NCI-H524 treated with DMSO at 0.1 percent for 48 hours (cell line): ENCODE data around the gene CCDC169.

Experiments
- DNase-seq: peaks from one replicate; lab custom pipeline; 2025; lab: John Stamatoyannopoulos, UW

The CCDC169 gene

DNA sequence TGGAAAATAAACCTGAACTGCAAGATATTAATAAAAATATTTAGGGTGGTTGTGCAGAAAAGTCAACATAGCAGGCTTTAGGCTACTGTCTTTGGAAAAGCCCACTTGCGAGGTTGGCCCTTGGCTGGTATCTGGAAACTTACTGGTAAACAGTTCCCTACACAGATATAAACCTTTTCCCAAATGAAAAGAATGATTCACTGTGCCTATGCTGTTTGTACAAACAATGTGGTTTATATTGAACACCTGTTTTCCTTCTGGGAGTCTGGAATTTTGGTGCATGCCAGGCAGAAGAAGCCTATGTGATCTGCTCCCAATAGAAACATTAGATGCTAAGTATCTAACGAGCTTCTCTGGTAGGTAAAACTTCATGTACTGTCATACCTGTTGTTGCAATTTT lies 53.5 kb downstream of the CCDC169 start:
- no peak for DNase-seq

DNA sequence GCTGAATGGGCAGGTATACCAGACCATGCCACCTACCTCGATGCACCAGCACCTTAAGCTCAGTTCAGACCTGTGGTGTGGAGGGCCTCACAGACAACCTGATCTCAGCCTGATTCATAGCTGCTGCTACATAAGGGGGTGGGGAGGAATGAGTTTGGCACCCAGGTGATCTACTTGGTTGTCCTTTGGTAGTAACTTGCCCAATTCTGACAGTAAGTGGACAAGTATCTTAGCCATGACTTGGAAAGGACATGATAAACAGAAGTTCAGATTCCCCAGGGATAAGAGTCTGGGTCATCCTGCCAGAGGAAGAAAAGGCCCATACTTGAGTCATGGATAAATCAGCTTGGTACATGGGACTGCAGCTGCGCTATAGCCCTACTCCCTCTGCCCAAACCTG lies 54.9 kb downstream of the CCDC169 start:
- DNase-seq: no peak

DNA sequence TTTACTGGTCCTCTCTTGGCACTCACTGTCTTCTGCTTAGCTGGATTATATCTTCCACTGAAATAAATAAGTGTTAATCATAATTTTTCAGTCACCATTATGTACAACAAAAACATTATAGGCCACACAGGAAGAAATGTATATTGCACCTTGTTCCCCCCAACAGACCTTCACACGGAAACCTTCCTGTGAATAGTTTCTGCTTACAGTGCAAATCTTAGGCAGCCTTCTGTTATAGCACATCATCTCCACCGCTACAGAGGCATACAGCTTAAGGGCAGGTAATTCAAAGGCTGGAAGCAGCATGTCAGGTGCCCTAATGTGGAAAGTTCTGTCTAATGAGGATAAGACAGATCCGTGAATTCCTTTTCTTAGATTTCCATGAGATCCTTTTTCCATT lies 66.4 kb downstream of the CCDC169 start:
- DNase-seq: no peak

DNA sequence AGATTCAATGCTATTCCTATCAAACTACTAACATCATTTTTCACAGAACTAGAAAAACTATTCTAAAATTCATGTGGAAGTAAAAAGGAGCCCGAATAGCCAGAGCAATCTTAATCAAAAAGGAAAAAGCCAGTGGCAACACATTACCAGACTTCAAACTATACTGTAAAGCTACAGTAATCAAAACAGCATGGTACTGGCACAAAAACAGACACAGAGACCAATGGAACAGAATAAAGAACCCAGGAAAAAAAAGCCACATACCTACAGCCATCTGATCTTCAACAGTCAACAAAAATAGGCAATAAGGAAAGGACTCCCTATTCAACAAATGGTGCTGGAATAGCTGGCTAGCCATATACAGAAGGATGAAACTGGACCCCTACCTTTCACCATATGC lies 72.9 kb downstream of the CCDC169 start:
- no peak for DNase-seq

DNA sequence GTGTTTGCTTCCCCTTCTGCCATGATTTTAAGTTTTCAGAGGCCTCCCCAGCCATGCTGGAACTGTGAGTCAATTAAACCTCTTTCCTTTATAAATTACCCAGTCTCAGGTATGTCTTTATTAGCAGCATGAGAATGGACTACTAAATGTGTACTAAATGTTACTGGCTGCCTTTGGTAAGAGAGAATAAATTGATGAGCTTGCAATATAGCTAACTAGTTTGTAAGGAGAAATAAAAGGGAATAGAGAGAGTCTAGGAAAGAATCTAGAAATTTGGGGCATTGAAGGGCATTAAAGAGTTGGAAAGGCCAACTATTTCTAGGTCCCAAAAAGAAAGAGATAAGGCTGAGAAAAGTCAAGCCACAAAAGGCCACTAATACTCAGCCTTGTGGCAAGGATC lies 77.7 kb downstream of the CCDC169 start:
- DNase-seq: no peak

DNA sequence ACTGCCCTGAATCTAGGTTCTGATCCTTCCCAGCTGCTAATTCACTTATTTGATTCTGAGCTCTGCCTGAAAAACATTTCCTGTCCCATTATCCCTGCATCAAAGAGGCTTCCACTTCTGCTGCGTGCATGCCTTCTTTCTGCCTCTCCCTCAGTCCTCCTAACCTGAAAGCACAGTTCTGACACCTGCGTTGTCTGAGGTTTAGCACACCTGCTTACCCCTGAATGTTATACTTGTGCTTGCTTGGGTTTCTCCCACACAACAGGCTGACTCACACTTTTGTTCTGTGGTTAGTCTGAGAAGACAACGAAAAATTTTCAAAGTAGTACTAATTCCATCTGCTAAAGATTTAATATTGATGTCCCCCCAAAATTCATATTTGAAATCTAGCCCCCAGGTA lies 80.2 kb downstream of the CCDC169 start:
- DNase-seq: no peak

DNA sequence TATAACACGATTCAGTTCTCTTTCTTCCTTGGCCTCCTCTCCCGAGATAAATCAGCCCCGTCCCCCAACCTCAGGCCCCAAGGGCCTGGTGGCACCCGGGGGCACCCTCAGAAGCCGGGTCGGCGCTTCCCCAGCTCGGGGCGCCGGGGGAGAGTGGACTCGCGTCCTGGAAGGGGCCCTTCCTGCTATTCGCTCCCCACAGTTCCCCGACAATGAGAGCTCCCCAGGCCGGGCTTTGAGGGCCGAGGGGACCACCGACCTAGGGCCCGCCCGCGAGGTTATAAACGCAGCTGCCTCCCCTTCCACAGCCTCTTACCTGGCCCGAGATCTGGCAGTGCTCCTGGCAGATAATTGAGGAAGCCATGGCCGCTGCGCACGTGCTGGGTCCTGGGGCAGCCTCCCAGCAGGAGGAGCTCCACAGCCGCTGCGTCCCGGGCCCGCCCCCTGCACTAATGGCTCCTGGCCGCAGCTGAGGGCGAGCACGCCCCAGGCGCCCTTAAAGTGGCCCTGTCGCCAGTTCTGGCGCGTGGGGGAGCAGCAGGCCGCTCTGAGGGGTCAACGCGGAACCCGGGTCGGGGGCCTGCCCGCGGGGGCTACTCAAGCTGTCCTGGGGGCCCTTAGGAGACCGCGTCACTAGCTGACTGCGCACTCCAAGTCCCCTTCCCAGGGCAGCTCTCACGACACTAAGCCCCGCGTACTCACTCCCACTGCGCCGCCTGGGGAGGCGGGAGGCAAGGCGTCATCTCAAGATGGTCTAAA lies 83.3 kb downstream of the CCDC169 start, which contains the start of gene SOHLH2:
SOHLH2 (minus strand) TSS at position 394 of the 759 bp plus-strand sequence; CDS start at position 364, 30 bp downstream.
- DNase-seq: no peak

DNA sequence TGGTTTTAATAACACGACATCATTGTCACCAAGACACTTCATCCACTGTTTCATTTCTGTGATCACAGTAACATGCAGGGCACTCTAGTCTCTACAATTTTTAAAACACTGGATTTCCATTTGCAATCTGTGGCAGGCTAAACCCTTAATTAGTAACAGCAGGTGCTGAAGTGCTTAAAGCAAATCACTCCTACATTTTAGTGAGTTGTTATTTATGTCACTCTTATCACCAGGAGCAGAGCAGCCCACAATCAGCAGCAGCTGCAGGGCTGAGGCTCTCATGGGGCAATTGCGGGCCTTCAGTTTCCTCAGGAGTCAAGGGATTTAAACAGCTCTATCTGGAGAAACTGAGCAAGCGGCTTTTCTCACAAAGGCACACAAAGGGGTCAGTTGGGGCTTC lies 84.8 kb downstream of the CCDC169 start:
- DNase-seq: no peak

DNA sequence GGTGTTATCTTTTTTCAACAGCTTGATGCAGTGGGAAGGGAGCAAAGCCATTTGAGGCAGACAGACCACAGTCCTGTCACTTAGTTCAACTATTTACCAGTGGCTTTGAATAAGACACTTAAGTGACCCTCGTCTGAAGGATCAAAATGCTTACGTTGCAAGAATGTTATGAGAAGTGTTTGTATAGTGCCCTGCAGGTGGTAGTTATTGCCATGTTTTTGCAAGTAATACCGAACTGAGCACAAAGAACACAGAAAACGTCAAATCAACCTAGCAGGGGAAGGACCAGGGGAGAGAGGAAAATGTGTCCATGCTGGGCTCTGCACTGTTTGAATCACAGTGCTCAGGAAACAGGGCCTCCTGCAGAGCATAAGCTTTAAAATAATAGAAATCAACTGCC lies 86.0 kb downstream of the CCDC169 start:
- no peak for DNase-seq

DNA sequence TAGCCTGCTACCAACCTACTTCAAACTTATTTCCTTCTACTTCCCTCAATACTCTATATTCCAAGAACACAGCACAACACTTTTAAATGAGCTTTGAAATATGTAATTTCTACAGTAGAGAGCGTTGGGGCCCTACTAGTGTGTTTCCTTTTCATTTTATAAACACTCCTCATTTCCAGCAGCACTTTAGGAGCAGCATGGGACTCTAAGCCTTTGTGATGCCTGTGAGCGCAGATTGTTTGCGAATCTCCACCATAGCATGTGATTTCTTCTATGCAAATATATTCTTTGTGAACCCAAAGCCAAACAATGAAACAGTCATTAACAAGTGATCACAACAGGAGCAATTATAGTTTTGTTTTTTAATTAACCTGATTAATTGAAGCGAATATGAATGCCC lies 86.9 kb downstream of the CCDC169 start:
- no peak for DNase-seq

DNA sequence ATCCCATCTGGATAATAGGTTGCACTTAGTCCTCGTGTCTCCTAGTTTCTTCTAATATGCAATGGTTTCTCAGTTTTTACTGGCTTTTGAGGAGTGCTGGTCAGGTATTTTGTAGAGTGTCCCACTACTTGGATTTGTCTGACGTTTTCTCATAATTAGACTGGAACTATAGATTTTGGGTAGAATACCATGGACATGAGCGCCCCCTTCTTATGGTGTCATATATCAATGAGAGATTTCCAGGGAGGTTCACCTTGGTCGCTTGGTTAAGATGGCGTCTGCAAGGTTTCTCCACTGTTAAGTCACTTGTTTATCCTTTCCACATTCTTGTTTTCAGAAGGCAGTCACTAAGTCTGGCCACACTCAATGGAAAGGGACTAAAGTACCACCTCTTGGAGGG lies 89.9 kb downstream of the CCDC169 start:
- no peak for DNase-seq

DNA sequence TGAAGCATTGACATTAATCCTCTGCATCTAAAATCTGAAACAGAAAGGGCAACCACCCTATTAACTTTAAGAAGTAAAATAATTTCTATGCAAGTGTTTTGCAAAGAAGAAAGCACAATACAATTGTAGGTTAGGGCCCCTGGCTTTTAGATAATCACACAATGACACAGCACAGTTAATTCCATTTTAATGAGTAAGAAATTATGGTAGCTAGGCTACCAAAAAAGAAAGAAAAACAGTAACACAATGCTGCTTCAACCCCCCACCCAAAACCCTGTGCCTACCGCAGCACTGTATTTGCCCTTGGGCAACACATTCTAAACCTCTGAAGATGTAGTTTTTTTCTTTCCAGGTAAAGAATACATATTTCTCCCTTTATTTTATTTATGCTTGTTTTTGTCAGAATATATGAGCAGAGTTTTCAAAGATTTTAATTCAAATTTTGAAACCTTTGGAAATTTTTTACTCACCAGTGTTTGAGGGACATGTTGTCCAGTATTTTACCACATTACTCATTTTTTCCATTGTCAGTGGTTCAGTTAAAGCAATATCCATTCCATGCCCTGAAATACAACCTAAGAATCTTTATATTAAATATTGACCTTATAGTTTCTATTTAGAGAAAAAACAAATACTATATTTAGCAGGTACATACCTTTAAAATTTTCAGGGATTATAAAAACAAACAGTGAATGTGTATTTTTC lies 104.3 kb downstream of the CCDC169 start:
- no peak for DNase-seq

DNA sequence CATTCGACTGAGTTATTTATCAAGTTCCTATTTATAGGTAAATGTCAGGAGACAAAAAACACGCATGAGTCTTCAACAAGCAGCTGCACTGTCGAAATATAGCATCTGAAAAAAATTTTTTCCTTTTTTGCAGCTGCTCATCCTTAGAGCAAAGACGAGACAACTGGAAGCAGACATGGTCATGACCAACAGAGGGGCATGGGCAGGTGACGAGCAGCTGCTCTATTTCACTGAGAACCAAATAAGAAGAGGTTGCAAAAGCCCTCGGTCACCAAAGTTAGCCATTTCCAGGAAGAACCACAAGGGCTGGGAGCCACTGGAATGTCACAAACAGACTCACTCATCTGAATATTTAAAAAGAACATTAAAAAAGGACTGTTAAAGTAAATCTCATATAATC lies 105.4 kb downstream of the CCDC169 start:
- no peak for DNase-seq

DNA sequence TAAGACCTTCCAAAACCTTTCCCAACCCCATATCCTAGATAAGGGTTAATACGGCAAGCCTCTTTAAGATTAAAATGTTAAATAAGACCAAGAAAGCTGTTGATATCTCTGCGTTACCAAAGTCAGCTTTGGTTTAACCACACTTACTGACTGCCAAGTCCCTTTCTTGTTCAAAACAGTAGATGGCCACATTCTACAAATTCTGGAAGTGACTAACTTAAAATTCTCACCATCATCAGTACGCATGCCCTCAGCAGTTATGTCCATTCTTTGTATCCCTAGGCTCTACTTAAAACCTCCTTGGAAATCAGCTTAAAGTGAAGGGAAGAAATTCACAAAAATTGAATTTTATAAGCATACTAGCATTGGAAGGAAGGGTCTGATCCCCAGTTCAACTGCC lies 106.8 kb downstream of the CCDC169 start:
- DNase-seq: no peak

DNA sequence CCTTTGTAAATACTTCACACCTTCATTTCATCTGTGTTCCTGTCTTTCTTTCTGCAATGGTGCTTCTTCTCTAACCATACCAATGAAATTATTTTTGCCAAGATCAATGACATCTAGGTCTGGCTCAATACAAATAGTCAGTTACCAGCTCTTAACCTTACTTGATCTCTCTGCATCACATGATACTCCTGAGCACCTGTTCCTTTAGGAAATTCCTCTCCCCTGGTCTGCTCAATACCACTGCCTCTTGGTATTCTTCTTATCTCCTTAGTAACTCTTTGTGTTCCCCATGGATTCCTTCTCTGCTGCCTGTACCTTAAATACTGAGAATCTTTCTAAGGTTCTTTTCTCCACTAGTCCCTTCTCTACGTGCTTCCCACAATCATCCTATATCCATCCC lies 109.2 kb downstream of the CCDC169 start:
- DNase-seq: no peak

DNA sequence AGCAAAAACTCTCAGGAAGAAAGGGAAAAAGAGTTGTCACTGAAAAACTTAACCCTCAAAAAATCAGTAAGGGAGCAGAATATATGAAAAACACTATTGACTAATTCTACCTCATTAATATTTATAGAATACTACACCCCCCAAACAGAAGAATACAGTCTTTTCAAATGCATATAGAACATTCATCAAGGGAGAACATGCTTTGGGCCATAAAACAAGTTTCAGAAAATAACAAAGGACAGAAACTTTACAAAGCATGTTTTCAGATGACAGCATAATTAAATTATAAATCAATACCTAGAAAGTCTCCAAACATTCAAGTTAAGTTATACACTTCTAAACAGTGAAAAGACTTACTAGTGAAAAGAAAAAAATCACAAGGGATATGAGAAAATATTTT lies 113.7 kb downstream of the CCDC169 start:
- DNase-seq: no peak
